Neural crest cell (in vitro differentiated cells): ENCODE data around the gene FBXL22. TPM values are rescaled to one million over a fixed set of nuclear protein-coding genes. Genes with fewer than 3 reads are reported as not detected.

Experiments
- DNase-seq: peaks from one replicate; pipeline ENCODE4 v3.0.0; 2021; ENCODE audit warnings: low read depth, mixed read lengths, low spot score
- H3K27ac Mint-ChIP-seq: one replicate; pipeline ENCODE4 v1.8.0; 2021; ENCODE audit warnings: mild to moderate bottlenecking, mixed read lengths; ENCODE audit not compliant: unreplicated experiment
- H3K27me3 Mint-ChIP-seq: 2 replicates; pipeline ENCODE4 v1.8.0; 2021; ENCODE audit warnings: low read depth, mild to moderate bottlenecking, mixed read lengths
- H3K36me3 Mint-ChIP-seq: 2 replicates; pipeline ENCODE4 v1.8.0; 2021; ENCODE audit warnings: low read depth, mild to moderate bottlenecking, mixed read lengths
- H3K4me1 Mint-ChIP-seq: 2 replicates; pipeline ENCODE4 v1.8.0; 2021; ENCODE audit warnings: mixed read lengths
- H3K4me3 Mint-ChIP-seq: one replicate; pipeline ENCODE4 v1.8.0; 2021; ENCODE audit warnings: mild to moderate bottlenecking, mixed read lengths
- H3K9me3 Mint-ChIP-seq: 2 replicates; pipeline ENCODE4 v1.8.0; 2021; ENCODE audit warnings: mixed read lengths
- CTCF ChIP-seq: fragments of 200-600 bp; sonication (generic); conservative IDR thresholded peaks from 2 replicates; pipeline ENCODE4 v1.5.0; 2021; ENCODE audit warnings: antibody characterized with exemption, mild to moderate bottlenecking
- total RNA-seq: library from RNA; stranded (reverse); gene quantifications from 2 replicates; pipeline ENCODE4 v1.2.1, GENCODE V29; 2021

Gene FBXL22
- total RNA-seq, 1 donor from 2014 or later, result 0.93 TPM

GRCh38 chr15:63598473-63599400, 1.6 kb downstream of the FBXL22 start:
- Mint-ChIP-seq H3K27ac (no peak overlapping the region), H3K4me1 (peaks cover 44% of the 10 kb centered on the region), H3K4me3 (peak overlapping the region; percentile 87), H3K9me3 (no peaks in the 10 kb centered on the region), H3K27me3 (peaks cover 11% of the 10 kb centered on the region), H3K36me3 (peaks cover 4% of the 10 kb centered on the region)
- no peak for DNase-seq
- no peak for TF ChIP-seq CTCF

GRCh38 chr15:63599401-63600000, 2.3 kb downstream of the FBXL22 start:
- Mint-ChIP-seq H3K36me3 (peaks cover 4% of the 10 kb centered on the region), H3K27me3 (peaks cover 11% of the 10 kb centered on the region), H3K4me3 (peak overlapping the region; percentile 87), H3K4me1 (peaks cover 44% of the 10 kb centered on the region), H3K9me3 (no peaks in the 10 kb centered on the region), H3K27ac (no peak overlapping the region)
- DNase-seq, result no peak
- peak; percentile 35 for TF ChIP-seq CTCF

- Mint-ChIP-seq H3K36me3 (peaks cover 4% of the 10 kb centered on the region), H3K27ac (peak overlapping the region; percentile 83)
Measured at GRCh38 chr15:63600001-63600615, 2.9 kb downstream of the FBXL22 start.

GRCh38 chr15:63600616-63601025, 3.4 kb downstream of the FBXL22 start:
- Mint-ChIP-seq H3K27me3 (peaks cover 11% of the 10 kb centered on the region), H3K36me3 (peaks cover 4% of the 10 kb centered on the region), H3K4me1 (peaks cover 44% of the 10 kb centered on the region), H3K9me3 (no peaks in the 10 kb centered on the region), H3K27ac (no peak overlapping the region), H3K4me3 (peak overlapping the region; percentile 92)
- TF ChIP-seq CTCF, result no peak
- DNase-seq, result peak; percentile 74

More at GRCh38 chr15:63600001-63600615, 2.9 kb downstream of the FBXL22 start:
- peak; percentile 20 for DNase-seq
- peak overlapping the region; percentile 80 for H3K4me3 Mint-ChIP-seq
- peaks cover 11% of the 10 kb centered on the region for H3K27me3 Mint-ChIP-seq
- peaks cover 44% of the 10 kb centered on the region for H3K4me1 Mint-ChIP-seq
- H3K9me3 Mint-ChIP-seq, result no peaks in the 10 kb centered on the region
- TF ChIP-seq CTCF, result no peak

- H3K9me3 Mint-ChIP-seq, result no peaks in the 10 kb centered on the region
- H3K36me3 Mint-ChIP-seq, result peaks cover 2% of the 10 kb centered on the region
- peak overlapping the region; percentile 92 for H3K4me3 Mint-ChIP-seq
- DNase-seq, result peak; percentile 28
- peaks cover 42% of the 10 kb centered on the region for H3K4me1 Mint-ChIP-seq
- TF ChIP-seq CTCF, result peak; percentile 5
- H3K27me3 Mint-ChIP-seq, result peaks cover 11% of the 10 kb centered on the region
- peak overlapping the region; percentile 81 for H3K27ac Mint-ChIP-seq
Measured at GRCh38 chr15:63601026-63601703, 4.0 kb downstream of the FBXL22 start.
